Measurements from ENCODE around the gene PHACTR2. TPM values are rescaled to one million over a fixed set of nuclear protein-coding genes. Genes with fewer than 3 reads are reported as not detected.
A peak's percentile ranks its signal among the peaks of the same experiment; 100 is the strongest.
"Not testable (repeated sequence)": the region's sequence is repeated elsewhere in the genome, so short reads cannot be mapped to it uniquely, and the experiment has no call there.

The PHACTR2 gene
- total RNA-seq, 1 experiment from 2014 or later, result 9.9 TPM

GRCh38 chr6:143810745-143811144 is 133.0 kb downstream of the PHACTR2 start:
- DNase-seq (ENCODE audit: low read depth, low spot score), result no peak
- in situ Hi-C loops (cut with HindIII; ENCODE audit: low pct_unique_long_range_greater_than_20kb, low sequenced_read_pairs), result no loop called here

GRCh38 chr6:143811501-143812157 is 133.9 kb downstream of the PHACTR2 start:
- in situ Hi-C loops (cut with HindIII; ENCODE audit: low pct_unique_long_range_greater_than_20kb, low sequenced_read_pairs), result no loop called here
- DNase-seq (ENCODE audit: low read depth, low spot score), result no peak

- in situ Hi-C loops (cut with HindIII; ENCODE audit: low pct_unique_long_range_greater_than_20kb, low sequenced_read_pairs), result no loop called here
- no peak for DNase-seq (ENCODE audit: low read depth, low spot score)
Measured at GRCh38 chr6:143817621-143818020, 139.9 kb downstream of the PHACTR2 start.

- in situ Hi-C loops (cut with HindIII; ENCODE audit: low pct_unique_long_range_greater_than_20kb, low sequenced_read_pairs), result no loop called here
- DNase-seq (ENCODE audit: low read depth, low spot score), result no peak
Measured at GRCh38 chr6:143821359-143821758, 143.6 kb downstream of the PHACTR2 start.

DNA sequence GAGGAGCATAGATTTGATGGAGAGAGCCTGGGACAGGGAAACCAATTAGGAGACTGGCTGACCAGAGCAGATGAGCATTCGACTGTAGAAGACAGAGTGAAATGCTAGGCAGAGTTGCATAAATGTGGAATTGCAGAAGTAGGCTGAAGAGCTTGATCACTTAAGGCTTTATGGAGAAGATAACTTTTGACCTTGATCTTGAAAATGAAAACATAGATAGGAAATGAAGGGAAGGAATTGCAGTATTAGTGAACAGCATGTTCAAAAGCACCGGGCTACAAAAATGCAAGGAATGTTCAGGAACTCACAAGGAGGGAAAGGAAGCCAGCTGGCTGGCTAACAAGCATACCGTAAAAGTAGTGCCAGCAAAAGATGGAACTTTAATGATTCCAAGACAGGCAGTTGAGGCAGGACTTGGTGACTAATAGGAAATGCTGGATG is 144.8 kb downstream of the PHACTR2 start:
- no peak for DNase-seq (ENCODE audit: low read depth, low spot score)
- in situ Hi-C loops (cut with HindIII; ENCODE audit: low pct_unique_long_range_greater_than_20kb, low sequenced_read_pairs), result no loop called here

DNA sequence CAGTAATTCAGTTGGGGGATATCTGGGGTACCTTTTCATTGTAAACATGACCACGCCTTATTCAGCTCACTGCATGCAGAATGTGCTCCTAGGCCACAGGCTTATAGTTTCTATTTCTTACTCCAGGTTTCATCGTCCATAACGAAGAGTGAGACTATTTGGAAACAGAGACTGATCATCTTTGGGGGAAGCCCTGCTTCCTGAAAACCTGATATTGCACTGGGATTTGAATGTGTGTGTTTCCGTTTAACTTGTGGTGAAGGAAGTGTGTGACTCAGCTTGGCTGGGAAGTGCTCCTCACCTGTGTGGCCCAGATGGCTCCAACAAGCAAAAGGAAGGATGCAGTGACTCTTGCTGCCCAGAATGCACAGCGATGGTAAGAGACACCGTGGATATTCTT is 145.8 kb downstream of the PHACTR2 start:
- in situ Hi-C loops (cut with HindIII; ENCODE audit: low pct_unique_long_range_greater_than_20kb, low sequenced_read_pairs), result no loop called here
- no peak for DNase-seq (ENCODE audit: low read depth, low spot score)

GRCh38 chr6:143828572-143828971 is 150.8 kb downstream of the PHACTR2 start:
- in situ Hi-C loops (cut with HindIII; ENCODE audit: low pct_unique_long_range_greater_than_20kb, low sequenced_read_pairs), result no loop called here
- no peak for DNase-seq (ENCODE audit: low read depth, low spot score)

GRCh38 chr6:143836150-143836549 is 158.4 kb downstream of the PHACTR2 start:
- in situ Hi-C loops (cut with HindIII; ENCODE audit: low pct_unique_long_range_greater_than_20kb, low sequenced_read_pairs), result no loop called here
- no peak for DNase-seq (ENCODE audit: low read depth, low spot score)

GRCh38 chr6:143838395-143838794 is 160.6 kb downstream of the PHACTR2 start:
- in situ Hi-C loops (cut with HindIII; ENCODE audit: low pct_unique_long_range_greater_than_20kb, low sequenced_read_pairs), result no loop called here
- no peak for DNase-seq (ENCODE audit: low read depth, low spot score)

GRCh38 chr6:143839196-143839595 is 161.4 kb downstream of the PHACTR2 start:
- DNase-seq (ENCODE audit: low read depth, low spot score), result no peak
- in situ Hi-C loops (cut with HindIII; ENCODE audit: low pct_unique_long_range_greater_than_20kb, low sequenced_read_pairs), result no loop called here

DNA sequence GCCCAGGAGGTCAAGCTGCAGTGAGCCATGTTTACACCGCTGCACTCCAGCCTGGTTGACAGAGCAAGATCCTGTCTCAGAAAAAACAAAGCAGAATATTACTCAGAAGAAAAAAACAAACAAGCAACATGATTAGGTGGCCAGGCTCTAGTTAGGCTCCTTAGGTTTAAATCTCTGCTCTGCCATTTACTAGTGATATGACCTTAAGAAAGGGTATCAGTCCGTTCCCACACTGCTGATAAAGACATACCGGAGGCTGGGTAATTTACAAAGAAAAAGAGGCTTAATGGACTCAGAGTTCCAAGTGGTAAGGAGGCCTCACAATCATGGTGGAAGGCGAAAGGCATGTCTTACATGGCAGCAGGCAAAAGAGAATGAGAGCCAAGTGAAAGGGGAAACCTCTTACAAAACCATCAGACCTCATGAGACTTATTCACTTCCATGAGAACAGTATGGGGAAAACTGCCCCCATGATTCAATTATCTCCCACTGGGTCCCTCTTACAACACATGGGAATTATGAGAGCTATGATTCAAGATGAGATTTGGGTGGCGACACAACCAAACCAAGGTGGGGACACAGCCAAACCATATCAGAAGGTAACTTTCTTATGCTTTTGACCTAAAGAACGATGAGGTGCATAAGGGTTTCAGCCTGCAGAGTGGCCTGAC is 163.0 kb downstream of the PHACTR2 start:
- no peak for DNase-seq (ENCODE audit: low read depth, low spot score)
- in situ Hi-C loops (cut with HindIII; ENCODE audit: low pct_unique_long_range_greater_than_20kb, low sequenced_read_pairs), result no loop called here

GRCh38 chr6:143842461-143842901 is 164.7 kb downstream of the PHACTR2 start:
- in situ Hi-C loops (cut with HindIII; ENCODE audit: low pct_unique_long_range_greater_than_20kb, low sequenced_read_pairs), result no loop called here
- no peak for DNase-seq (ENCODE audit: low read depth, low spot score)

- DNase-seq (ENCODE audit: low read depth, low spot score), result peak; percentile 94
Measured at GRCh38 chr6:143842902-143843676, 165.3 kb downstream of the PHACTR2 start, which contains the start of gene LTV1. LTV1 (plus strand) TSS chr6:143843338; CDS start chr6:143843478, 140 bp downstream.

DNA sequence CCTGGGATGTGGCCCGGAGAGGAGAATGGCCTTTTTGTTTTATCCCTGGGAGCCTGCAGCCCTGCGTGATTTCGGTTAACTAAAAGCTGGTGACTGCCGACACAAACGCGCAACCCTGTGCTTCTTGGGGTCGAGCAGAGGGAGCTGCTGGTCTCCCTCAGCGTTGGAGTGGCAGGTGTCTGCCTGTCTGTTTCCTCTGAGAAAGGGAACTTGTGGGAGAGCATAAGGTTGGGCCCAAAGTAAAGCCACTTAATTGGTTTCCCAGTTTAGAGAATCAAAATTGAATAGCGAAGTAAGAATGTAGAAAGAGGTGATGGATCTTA is 165.9 kb downstream of the PHACTR2 start:
- in situ Hi-C loops (cut with HindIII; ENCODE audit: low pct_unique_long_range_greater_than_20kb, low sequenced_read_pairs), result no loop called here
- DNase-seq (ENCODE audit: low read depth, low spot score), result no peak

More at GRCh38 chr6:143842902-143843676, 165.3 kb downstream of the PHACTR2 start, which contains the start of gene LTV1:
- in situ Hi-C loops (cut with HindIII; ENCODE audit: low pct_unique_long_range_greater_than_20kb, low sequenced_read_pairs), result no loop called here

GRCh38 chr6:143844006-143844405 is 166.2 kb downstream of the PHACTR2 start:
- in situ Hi-C loops (cut with HindIII; ENCODE audit: low pct_unique_long_range_greater_than_20kb, low sequenced_read_pairs), result no loop called here

DNA sequence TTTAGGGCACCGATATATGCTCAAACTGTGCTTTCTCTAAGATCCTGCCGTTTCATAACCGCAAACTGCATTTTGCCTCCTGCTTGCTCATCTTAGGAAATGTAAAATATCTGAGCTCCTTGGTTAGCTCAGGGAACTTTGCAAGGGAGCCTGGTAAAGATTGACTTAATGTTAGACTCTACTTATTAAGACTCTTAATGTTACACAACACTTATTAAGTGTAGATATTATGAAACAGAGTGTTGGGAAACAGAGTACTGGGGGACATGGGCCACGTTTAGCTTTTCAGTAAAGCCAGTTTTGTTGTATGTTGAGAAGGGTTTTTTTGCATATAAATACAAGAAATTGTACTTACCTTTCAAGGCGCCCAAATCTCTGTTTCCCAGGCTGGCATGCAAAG is 167.3 kb downstream of the PHACTR2 start:
- in situ Hi-C loops (cut with HindIII; ENCODE audit: low pct_unique_long_range_greater_than_20kb, low sequenced_read_pairs), result no loop called here
- DNase-seq (ENCODE audit: low read depth, low spot score), result no peak

More at GRCh38 chr6:143844006-143844405, 166.2 kb downstream of the PHACTR2 start:
- DNase-seq (ENCODE audit: low read depth, low spot score), result peak; percentile 4

DNA sequence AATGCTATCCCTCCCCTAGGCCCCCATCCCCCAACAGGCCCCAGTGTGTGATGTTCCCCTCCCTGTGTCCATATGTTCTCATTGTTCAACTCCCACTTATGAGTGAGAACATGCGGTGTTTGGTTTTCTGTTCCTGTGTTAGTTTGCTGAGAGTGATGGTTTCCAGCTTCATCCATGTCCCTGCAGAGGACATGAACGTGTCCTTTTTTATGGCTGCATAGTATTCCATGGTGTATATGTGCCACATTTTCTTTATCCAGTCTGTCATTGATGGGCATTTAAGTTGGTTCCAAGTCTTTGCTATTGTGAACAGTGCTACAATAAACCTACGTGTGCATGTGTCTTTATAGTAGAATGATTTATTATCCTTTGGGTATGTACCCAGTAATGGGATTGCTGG is 173.9 kb downstream of the PHACTR2 start:
- in situ Hi-C loops (cut with HindIII; ENCODE audit: low pct_unique_long_range_greater_than_20kb, low sequenced_read_pairs); DNase-seq (ENCODE audit: low read depth, low spot score): not testable (repeated sequence)

DNA sequence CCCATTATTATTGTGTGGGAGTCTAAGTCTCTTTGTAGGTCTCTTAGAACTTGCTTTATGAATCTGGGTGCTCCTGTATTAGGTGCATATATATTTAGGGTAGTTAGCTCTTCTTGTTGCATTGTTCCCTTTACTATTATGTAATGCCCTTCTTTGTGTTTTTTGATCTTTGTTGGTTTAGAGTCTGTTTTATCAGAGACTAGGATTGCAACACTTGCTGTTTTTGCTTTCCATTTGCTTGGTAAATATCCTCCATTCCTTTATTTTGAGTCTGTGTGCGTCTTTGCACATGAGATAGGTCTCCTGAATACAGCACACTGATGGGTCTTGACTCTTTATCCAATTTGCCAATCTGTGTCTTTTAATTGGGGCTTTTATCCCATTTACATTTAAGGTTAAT is 177.3 kb downstream of the PHACTR2 start:
- DNase-seq (ENCODE audit: low read depth, low spot score); in situ Hi-C loops (cut with HindIII; ENCODE audit: low pct_unique_long_range_greater_than_20kb, low sequenced_read_pairs): not testable (repeated sequence)

All from SK-MEL-5 (cell line).